SW480 (cell line): ENCODE results near the gene WDR82.

Experiments used
- DNase-seq: peaks from one replicate; pipeline ENCODE4 v3.0.0-alpha.2; 2016; ENCODE audit warnings: low spot score

WDR82 gene

GRCh38 chr3:52308308-52308707 is 29.9 kb upstream of the WDR82 start:
- DNase-seq, result no peak

- no peak for DNase-seq
Observed at GRCh38 chr3:52306978-52307377, 28.5 kb upstream of the WDR82 start.

DNA sequence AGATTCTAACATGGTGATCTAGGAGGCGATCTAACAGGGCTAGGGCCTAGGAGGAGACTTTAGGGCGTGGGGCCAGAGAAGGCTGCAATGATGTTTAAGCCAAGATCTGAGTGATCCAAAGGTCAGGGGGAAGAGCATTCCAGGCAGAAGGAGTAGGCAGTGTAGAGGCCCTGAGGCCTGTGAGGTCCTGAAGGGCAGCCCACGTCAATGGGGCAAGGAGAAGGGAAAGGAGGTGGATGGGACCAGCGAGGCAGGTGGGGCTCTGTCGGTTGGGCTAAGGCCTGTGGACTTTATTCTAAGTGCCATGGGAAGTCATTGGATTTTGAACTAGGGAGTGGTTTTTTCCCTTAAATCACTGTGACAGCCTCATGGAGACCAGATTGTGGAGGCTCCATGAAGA is 27.5 kb upstream of the WDR82 start:
- DNase-seq, result no peak

- no peak for DNase-seq
Observed at GRCh38 chr3:52303811-52304210, 25.4 kb upstream of the WDR82 start.

GRCh38 chr3:52302426-52303145 is 24.1 kb upstream of the WDR82 start:
- no peak for DNase-seq

DNA sequence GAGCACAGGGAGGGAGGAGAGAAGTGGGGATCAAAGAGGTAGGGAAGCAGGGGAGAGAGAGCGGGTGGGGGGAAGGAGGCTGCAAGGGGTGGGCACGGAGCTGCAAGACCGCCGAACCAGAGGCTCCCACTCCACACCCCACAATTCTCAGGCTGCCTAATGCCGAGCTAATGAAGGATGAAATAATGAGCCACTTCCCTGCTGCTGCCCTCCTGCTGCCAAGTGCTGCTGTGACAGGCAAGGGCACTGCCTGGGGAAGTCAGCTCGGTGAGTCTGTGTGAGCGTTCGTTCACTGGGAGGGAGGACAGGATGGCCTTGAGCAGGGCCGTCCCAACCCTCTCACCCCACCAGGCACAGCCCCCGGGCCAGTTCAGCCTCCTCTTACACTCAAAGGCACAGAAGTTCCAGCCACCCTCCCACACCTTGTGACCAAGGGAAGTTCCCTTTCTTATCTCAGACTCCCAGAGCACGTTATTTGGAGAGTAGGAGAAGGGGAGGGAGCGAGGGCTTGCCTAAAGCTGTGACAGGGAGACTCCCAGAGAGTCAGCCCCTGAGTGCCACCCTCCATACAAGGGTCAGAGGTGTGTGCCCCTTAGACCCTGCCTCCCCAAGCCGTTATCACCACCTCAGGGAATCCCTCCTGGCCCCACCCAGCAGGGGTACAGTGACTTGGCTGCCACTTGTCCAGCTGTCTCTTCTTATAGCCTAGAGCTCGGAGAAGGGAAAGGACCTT is 21.6 kb upstream of the WDR82 start:
- DNase-seq, result peak; percentile 56

- no peak for DNase-seq
Observed at GRCh38 chr3:52299247-52299878, 20.9 kb upstream of the WDR82 start.

DNA sequence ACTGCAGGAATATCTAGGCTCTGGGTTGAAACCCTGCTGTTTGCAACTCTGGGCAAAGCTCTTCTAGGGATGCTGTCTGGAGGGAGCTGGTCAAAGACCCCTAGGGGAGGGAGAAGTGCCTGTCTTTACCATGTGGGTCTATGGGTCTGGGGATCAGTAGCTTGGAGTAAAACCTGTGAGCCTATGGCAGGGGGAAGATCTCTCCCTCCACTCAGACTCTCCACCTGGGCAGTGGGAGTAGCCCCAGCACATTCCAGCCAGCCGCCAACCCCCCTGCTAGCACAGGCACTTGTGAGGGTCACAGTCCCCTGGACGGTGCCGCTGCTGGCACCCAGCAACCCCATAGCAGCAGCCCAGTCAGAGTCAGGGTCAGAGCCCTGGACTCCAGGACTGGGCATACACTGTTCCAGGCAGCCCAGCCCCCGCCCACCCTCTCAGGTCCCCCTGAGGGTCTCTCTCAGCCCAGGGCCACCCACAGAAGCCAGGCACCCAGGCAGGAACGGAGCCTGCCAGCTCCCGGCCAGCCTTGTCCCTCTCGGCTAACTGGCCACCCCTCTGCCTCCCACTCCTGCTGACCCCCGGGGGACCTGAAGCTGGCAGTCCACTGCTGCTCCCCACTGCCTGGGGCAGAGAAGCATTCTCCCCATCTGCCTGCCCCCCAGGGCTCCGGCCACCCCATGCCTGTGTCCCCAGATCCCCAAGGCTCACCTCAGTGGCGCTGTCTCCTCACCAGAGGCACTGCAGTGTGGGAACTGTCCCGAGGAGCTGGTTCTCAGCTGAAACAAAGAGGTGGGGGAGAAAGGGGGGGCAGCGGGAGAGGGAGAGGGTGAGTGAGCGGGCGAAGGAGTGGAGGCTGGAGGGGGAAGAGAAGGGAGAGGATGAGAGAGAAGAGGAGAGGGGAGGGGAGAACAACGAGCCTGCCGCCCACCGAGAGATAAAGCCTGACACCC is 20.0 kb upstream of the WDR82 start:
- no peak for DNase-seq

GRCh38 chr3:52297242-52298148 is 19.0 kb upstream of the WDR82 start:
- DNase-seq, result no peak

DNA sequence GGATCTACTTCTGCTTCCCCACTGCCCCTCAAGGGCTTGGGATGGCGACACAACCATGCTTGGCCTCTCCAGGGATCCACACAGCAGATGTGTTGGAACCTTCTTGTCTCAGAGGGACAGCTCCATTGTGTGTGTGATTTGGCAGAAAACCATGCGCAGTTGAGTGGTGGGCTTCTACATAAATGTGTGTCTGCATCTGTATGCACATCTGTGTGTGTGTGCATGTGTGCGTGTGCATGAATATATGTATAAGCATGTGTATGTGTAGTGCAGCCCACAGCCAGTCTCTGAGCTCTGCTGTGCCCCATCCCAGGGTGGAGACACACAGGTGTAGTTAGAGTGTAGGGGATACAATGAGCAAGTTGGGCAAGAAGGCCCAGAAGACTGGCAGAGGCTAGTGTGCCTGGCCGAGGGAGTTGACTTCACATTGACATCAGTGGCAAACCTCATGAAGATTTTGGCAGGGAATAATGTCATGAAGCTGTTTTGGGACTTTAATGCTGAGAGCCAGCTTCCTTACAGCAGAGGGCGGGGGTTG is 17.3 kb upstream of the WDR82 start:
- no peak for DNase-seq

DNA sequence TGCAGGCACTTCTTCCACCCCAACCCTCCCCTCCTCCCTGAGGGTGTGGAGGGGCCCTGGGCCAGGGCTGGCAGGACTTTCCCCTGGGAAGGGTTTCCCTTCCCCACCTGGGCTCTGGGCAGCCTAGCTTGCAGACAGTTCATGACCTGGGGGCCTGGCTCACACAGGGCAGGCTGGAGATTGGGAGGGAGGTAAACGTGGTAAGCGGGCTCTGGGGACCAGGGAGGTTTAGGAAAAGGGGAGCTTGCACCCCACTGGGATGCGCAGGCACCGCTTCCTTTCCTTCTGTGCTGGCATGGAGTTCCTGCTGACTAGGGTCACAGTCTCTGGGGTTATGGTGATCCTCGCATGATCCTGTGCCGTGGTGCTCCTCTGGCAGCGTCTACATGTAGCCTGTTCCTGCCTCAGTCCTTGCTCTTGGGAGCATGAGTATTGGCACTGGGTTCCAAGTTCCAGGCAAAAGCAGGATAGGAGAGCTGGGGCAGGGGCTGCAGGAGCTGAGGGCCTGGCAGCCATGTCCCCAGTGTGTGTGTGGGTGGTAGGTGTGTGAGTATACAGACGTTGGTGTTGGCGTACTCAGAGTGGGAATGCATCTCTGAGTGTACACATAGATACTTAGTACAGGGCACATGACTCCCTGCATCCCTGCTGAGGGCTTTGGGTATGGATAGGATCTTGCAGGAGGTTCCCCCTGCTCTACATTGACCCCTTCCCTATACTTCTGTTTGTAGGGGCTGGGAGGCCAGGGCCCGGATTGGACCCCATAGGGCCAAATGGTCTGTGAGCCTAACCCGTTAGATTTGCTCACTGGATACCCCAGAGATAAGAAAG is 16.1 kb upstream of the WDR82 start:
- no peak for DNase-seq

- DNase-seq, result no peak
Observed at GRCh38 chr3:52293491-52294319, 15.3 kb upstream of the WDR82 start.

DNA sequence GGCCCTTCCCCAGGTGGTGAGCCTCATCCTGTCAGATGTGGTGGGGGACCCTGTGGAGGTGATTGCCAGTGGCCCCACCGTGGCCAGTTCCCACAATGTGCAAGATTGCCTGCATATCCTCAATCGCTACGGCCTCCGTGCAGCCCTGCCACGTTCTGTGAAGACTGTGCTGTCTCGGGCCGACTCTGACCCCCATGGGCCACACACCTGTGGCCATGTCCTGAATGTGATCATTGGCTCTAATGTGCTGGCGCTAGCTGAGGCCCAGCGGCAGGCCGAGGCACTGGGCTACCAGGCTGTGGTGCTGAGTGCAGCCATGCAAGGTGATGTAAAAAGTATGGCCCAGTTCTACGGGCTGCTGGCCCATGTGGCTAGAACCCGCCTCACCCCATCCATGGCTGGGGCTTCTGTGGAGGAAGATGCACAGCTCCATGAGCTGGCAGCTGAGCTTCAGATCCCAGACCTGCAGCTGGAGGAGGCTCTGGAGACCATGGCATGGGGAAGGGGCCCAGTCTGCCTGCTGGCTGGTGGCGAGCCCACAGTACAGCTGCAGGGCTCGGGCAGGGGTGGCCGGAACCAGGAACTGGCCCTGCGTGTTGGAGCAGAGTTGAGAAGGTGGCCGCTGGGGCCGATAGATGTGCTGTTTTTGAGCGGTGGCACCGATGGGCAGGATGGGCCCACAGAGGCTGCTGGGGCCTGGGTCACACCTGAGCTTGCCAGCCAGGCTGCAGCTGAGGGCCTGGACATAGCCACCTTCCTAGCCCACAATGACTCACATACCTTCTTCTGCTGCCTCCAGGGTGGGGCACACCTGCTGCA is 14.0 kb upstream of the WDR82 start:
- DNase-seq, result no peak

- DNase-seq, result no peak
Observed at GRCh38 chr3:52291508-52292181, 13.2 kb upstream of the WDR82 start.

DNA sequence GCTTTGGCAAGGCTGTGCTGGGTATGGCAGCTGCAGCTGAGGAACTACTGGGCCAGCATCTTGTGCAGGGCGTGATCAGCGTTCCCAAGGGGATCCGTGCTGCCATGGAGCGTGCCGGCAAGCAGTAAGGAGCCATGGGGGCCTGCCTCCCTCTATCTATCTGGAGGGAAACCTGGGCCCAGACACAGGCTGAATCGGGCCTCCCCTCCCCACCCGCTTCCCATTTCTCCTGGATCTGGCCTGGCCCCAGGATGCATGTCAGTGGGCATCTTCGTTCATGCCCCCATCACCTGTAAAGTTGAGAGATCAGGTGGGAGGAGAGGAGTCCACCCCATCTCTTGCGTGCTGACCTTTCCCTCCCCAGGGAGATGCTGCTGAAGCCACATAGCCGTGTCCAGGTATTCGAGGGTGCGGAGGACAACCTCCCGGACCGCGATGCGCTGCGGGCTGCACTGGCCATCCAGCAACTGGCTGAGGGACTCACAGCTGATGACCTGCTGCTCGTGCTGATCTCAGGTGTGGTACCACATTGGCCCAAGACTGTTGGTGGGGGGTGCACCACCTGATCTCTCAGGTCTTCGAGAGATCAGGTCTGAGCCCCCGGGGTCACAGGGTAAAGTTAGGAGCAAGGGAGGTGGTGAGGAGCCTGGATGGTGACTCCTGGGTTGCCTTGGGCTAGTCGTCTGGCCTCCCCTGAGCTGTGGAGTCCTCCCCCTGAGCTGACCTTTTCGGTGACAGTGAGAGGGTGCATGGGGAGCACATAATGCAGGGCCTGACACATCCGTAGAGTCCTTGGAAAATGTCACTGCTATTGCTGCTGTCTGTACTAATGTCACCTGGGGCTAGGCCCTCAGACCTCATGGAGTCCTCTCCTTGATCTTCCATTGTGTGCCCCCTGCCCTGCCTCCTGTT is 12.4 kb upstream of the WDR82 start:
- no peak for DNase-seq
